Stimulated activated CD8-positive, alpha-beta memory T cell treated with anti-CD3 and anti-CD28 coated beads, Interleukin-4, amount 100 ng/mL, for 24 hours (primary cell): ENCODE data around the gene KLHL2.
"Not testable (repeated sequence)": the region's sequence is repeated elsewhere in the genome, so short reads cannot be mapped to it uniquely, and the experiment has no call there.

Experiments
- DNase-seq: peaks from one replicate; pipeline ENCODE4 v3.0.0-alpha.2; 2020; ENCODE audit warnings: low read depth

Gene KLHL2

GRCh38 chr4:165207431-165208220 lies at the start of gene KLHL2:
TSS of gene KLHL2 (plus strand) at chr4:165207561. CDS start at chr4:165207877, 316 bp downstream.
- DNase-seq: peak; percentile 69

- no peak for DNase-seq
Measured at GRCh38 chr4:165158762-165159161, 48.6 kb upstream of the KLHL2 start.

GRCh38 chr4:165164257-165164656 lies 43.1 kb upstream of the KLHL2 start:
- no peak for DNase-seq

- not testable (repeated sequence) for DNase-seq
Measured at GRCh38 chr4:165166872-165167271, 40.5 kb upstream of the KLHL2 start.

GRCh38 chr4:165167650-165168049 lies 39.7 kb upstream of the KLHL2 start:
- DNase-seq: no peak

GRCh38 chr4:165170819-165171218 lies 36.5 kb upstream of the KLHL2 start:
- no peak for DNase-seq

- not testable (repeated sequence) for DNase-seq
Measured at GRCh38 chr4:165175470-165175869, 31.9 kb upstream of the KLHL2 start.

- no peak for DNase-seq
Measured at GRCh38 chr4:165175879-165176278, 31.5 kb upstream of the KLHL2 start.

GRCh38 chr4:165177725-165178666 lies 29.4 kb upstream of the KLHL2 start:
- DNase-seq: no peak

- DNase-seq: no peak
Measured at GRCh38 chr4:165184220-165184619, 23.1 kb upstream of the KLHL2 start.

- not testable (repeated sequence) for DNase-seq
Measured at GRCh38 chr4:165184998-165185397, 22.4 kb upstream of the KLHL2 start.

- no peak for DNase-seq
Measured at GRCh38 chr4:165185448-165185847, 21.9 kb upstream of the KLHL2 start.

- no peak for DNase-seq
Measured at GRCh38 chr4:165190591-165191347, 16.6 kb upstream of the KLHL2 start.

GRCh38 chr4:165191348-165191656 lies 16.1 kb upstream of the KLHL2 start:
- DNase-seq: no peak

GRCh38 chr4:165191814-165192499 lies 15.4 kb upstream of the KLHL2 start:
- DNase-seq: no peak

GRCh38 chr4:165192500-165192898 lies 14.9 kb upstream of the KLHL2 start:
- no peak for DNase-seq

- DNase-seq: no peak
Measured at GRCh38 chr4:165192956-165193355, 14.4 kb upstream of the KLHL2 start.

GRCh38 chr4:165194368-165194767 lies 13.0 kb upstream of the KLHL2 start:
- DNase-seq: no peak

GRCh38 chr4:165198329-165198728 lies 9.0 kb upstream of the KLHL2 start:
- DNase-seq: no peak

- no peak for DNase-seq
Measured at GRCh38 chr4:165199286-165199685, 8.1 kb upstream of the KLHL2 start.

GRCh38 chr4:165199722-165200121 lies 7.6 kb upstream of the KLHL2 start:
- no peak for DNase-seq

GRCh38 chr4:165201806-165202205 lies 5.6 kb upstream of the KLHL2 start:
- DNase-seq: no peak
